ENCODE data around the gene LHFPL2.

Gene LHFPL2

GRCh38 chr5:78640662-78641474, 7.7 kb downstream of the LHFPL2 start:
- TF ChIP-seq CTCF (IDR thresholded peaks at IDR 0.05), result no peak
- DNase-seq (ENCODE audit: low spot score), result no peak
- no peak overlapping the region for H3K27ac ChIP-seq
- no peak overlapping the region for H3K4me3 ChIP-seq

GRCh38 chr5:78639791-78640190, 8.8 kb downstream of the LHFPL2 start:
- TF ChIP-seq CTCF (IDR thresholded peaks at IDR 0.05), result no peak
- DNase-seq (ENCODE audit: low spot score), result no peak

GRCh38 chr5:78638973-78639669, 9.5 kb downstream of the LHFPL2 start:
- TF ChIP-seq CTCF (IDR thresholded peaks at IDR 0.05), result no peak
- Histone ChIP-seq H3K4me3 (peak overlapping the region; percentile 8), H3K27ac (peak overlapping the region in 1 of 2 donors; percentile 39)
- no peak for DNase-seq (ENCODE audit: low spot score)

More at GRCh38 chr5:78639791-78640190, 8.8 kb downstream of the LHFPL2 start:
- Histone ChIP-seq H3K27ac (no peak overlapping the region), H3K4me3 (no peak overlapping the region)

- DNase-seq (ENCODE audit: low spot score), result no peak
- Histone ChIP-seq H3K4me3 (peak overlapping the region; percentile 8), H3K27ac (peak overlapping the region; percentile 28 to 33)
- TF ChIP-seq CTCF (IDR thresholded peaks at IDR 0.05), result no peak
These were observed 10.1 kb downstream of the LHFPL2 start for GRCh38 chr5:78638423-78638822.

GRCh38 chr5:78637468-78637867, 11.1 kb downstream of the LHFPL2 start:
- TF ChIP-seq CTCF (IDR thresholded peaks at IDR 0.05), result no peak
- no peak for DNase-seq (ENCODE audit: low spot score)
- H3K4me3 ChIP-seq, result no peak overlapping the region
- peak overlapping the region in 1 of 2 donors; percentile 33 for H3K27ac ChIP-seq

- H3K27ac ChIP-seq, result no peak overlapping the region
- TF ChIP-seq CTCF (IDR thresholded peaks at IDR 0.05), result no peak
- no peak for DNase-seq (ENCODE audit: low spot score)
- H3K4me3 ChIP-seq, result no peak overlapping the region
These were observed 11.9 kb downstream of the LHFPL2 start for GRCh38 chr5:78636682-78637081.

Measured in coronary artery (tissue), 2 donors.